Measurements from ENCODE around the gene HP1BP3.
"Not testable (repeated sequence)": the region's sequence is repeated elsewhere in the genome, so short reads cannot be mapped to it uniquely, and the experiment has no call there.

Gene HP1BP3

DNA sequence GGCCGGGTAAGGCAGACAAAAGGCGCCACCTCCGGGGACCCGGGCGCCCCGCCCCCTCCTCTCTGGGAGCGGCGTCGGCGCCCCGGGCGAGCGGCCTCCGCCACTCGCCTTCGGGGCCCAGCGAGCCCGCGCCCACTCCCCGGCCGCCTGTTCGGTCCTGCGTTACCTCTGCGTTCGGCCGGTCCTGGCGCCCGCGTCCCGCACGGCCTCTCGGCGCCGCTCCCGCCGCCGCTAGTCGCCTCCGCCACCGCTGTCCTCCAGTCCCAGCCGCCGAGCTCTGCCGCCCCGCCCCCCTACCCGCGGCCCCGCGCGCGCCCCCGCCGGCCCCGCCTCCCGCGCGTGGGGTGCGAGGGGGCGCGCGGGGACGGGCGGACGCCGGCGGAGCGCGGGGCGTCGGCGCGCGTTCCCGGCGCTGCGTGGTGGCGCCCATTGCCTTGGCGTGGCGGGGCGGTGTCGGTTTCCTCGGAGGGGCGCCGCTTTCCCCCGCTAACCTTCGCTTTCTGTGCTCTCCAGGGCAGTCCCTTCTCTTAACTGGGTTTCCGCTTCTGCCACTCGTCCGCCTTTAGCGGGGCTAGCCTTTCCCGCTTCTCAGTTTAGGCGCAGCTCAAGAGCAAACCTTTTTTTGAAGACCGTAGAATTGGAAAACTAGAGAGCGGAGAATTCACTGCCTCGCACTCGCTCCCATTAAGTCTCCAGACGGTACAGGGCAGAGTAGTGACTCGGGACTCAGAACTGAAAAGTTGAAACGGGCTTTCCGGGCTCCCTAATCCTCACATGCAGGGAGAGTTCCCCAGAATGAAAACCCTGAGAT, at the start of gene HP1BP3:
HP1BP3 (minus strand) TSS at position 279 of the 811 bp plus-strand sequence. CDS start 6,867 bp downstream, outside the sequence.
- peak; percentile 90 for DNase-seq

GRCh38 chr1:20836230-20836629, 49.1 kb upstream of the HP1BP3 start:
- DNase-seq, result no peak

DNA sequence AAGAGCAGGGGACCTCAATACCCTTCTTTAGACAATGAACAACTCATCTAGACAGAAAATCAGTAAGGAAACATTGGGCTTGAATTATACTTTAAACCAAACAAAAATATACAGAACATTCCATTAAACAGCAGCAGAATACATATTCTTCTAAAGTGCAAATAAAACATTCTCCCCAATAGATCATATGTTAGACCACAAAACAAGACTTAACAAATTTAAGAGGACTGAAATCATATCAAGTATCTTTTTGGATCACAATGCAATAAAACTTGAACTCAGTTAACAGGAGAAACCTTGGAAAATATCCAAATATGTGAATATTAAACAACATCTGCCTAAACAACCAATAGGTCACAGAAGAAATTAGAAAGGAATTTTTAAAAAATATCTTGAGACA, 47.7 kb upstream of the HP1BP3 start:
- DNase-seq, result no peak

GRCh38 chr1:20834192-20834591, 47.1 kb upstream of the HP1BP3 start:
- no peak for DNase-seq

DNA sequence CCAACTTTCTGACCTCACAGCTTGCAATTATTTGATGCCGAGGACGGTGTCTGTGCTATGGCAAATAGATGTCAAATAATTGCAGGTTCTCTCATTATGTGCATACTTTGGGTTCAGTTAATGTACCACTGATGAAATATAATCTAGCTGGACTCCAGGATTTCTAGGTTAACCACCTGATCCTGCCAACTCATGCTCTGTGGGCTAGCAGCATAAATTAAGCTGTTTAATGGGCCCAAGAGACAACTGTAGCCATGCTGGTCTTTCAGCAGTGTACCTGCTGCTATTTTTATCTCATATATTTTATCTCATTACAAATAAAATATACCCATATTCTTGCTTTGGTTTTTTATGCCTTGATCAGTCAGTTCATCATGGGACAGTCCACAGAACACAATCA, 43.3 kb upstream of the HP1BP3 start:
- DNase-seq, result no peak

- no peak for DNase-seq
These were observed 42.8 kb upstream of the HP1BP3 start for GRCh38 chr1:20829946-20830345.

DNA sequence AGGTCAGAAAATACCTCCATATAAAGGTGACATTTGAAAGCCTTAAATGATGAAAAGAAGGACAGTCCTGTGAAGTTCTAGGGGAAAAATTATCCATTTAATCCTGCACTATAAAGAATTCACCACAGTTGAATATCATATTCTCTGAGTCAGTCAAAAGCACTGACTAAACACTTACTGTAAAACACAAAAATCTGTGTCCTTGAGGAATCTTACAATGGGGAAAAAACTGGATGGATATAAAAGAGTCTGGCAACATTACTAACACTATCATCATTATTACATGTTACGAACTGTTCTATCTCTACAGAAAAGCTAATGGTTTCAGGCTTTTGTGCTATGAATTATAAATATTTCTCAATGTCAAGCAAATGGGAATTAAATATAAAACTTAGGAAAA, 42.4 kb upstream of the HP1BP3 start:
- no peak for DNase-seq

DNA sequence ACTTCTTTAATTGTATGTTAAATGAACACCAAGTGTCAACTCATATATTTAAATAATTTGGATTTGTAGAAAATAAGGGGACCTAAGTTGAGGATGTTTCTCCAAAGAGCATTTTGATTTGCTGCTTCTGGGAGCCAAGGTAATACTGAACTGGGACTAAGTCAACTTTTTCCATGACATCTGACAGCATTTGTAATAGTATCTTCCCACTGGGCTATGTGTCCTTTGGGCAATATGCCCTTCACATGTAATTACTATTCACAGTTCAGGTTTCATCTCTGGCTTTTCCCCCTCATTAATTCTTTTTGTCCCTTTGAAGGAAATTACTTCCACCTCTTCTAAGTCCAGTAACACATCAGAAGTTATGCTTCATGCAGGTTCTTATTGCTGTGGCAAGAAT, 36.7 kb upstream of the HP1BP3 start:
- no peak for DNase-seq

DNA sequence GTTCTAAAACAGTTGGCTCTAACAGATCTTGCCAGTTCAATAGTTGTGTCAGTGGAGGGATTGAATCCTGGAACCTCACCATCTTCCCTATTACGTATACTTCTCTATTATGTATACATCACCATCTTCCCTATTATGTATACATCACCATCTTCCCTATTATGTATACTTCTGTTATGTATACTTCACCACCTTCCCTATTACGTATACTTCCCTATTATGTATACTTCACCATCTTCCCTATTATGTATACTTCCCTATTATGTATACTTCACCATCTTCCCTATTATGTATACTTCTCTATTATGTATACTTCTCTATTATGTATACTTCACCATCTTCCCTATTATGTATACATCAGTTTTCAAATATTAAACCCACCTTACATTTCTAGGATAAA, 34.4 kb upstream of the HP1BP3 start:
- no peak for DNase-seq

- DNase-seq, result no peak
These were observed 32.7 kb upstream of the HP1BP3 start for GRCh38 chr1:20819818-20820217.

DNA sequence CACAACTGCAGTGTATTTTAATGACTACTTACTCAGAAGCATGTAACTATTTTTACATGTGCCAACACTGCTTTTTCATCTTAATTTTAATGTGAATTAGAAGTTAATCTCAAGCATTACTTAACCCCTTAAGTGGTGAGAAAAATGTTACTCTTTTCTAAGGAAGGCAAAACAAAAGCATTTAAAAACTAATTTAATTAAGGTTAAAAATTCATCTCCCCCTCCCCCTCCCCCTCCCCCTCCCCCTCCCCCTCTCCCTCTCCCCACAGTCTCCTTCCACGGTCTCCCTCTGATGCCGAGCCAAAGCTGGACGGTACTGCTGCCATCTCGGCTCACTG, 27.4 kb upstream of the HP1BP3 start:
- no peak for DNase-seq

DNA sequence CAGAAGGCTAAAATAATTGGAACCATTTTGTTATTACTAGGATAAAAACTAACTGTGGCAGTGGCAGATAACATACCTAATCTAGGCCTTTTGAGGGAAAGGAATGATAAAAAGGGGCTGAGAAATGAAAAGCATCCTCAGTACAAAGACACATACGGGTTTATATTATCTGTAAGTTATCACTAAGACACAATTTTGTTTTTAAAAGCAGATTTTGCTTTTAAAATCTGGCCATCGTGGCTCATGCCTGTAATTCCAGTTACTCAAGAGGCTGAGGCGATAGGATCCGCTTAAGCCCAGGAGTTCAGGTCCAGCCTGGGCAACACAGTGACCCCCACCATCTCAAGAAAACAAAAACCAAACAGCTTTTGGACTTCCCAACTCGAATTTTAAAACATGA, 24.8 kb upstream of the HP1BP3 start:
- DNase-seq, result no peak

DNA sequence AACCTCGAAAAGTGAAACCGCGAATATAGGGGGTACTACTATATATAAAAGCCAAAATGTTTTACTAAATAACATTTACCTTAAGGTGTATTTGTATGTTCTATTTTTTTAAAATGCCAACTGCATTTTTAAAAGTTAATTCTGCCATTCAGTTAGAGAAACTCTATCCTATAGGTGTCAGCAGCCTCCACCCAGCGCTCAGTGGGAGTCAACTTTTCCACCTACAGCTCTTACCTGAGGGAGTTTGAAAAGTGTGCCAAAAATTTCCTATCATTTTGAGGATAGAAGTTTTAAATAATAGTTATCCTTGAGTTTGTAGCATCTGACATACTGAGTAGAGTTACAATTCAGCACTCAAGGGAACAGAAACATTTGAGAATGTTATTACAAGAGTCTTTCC, 6.1 kb upstream of the HP1BP3 start:
- DNase-seq, result no peak

DNA sequence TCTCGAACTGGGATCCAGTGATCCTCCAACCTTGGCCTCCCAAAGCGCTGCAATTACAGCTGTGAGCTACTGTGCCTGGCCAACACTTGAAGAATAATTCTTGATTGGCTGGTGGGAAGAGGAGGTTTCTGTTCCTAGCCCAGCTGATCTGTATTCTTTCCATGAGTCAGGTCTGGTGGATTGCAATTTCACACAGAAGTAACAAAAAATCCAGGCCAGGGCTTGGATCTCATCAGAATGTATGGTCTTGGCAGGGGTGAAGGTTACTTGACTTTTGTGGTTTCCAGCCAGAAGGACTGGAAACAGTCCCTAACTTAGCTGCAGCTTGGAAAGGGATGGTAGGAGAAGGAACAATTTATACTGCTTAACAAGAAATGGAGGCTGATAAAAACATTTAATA, 5.1 kb upstream of the HP1BP3 start:
- DNase-seq, result no peak

GRCh38 chr1:20790785-20791184, 3.7 kb upstream of the HP1BP3 start:
- no peak for DNase-seq

DNA sequence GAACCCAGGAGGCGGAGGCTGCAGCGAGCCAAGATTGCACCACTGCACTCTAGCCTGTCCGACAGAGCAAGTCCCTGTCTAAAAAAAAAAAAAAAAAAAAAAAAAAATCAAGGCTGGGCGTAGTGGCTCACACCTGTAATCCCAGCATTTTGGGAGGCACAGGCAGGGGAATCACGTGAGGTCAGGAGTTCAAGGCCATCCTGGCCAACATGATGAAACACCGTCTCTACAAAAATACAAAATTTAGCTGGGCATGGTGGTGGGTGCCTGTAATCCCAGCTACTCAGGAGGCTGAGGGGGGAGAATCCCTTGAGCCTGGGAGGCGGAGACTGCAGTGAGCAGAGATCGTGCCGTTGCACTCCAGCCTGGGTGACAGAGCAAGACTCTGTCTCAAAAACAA, 2.5 kb upstream of the HP1BP3 start:
- not testable (repeated sequence) for DNase-seq

GRCh38 chr1:20787840-20788795, 1.0 kb upstream of the HP1BP3 start:
- peak; percentile 7 for DNase-seq

DNA sequence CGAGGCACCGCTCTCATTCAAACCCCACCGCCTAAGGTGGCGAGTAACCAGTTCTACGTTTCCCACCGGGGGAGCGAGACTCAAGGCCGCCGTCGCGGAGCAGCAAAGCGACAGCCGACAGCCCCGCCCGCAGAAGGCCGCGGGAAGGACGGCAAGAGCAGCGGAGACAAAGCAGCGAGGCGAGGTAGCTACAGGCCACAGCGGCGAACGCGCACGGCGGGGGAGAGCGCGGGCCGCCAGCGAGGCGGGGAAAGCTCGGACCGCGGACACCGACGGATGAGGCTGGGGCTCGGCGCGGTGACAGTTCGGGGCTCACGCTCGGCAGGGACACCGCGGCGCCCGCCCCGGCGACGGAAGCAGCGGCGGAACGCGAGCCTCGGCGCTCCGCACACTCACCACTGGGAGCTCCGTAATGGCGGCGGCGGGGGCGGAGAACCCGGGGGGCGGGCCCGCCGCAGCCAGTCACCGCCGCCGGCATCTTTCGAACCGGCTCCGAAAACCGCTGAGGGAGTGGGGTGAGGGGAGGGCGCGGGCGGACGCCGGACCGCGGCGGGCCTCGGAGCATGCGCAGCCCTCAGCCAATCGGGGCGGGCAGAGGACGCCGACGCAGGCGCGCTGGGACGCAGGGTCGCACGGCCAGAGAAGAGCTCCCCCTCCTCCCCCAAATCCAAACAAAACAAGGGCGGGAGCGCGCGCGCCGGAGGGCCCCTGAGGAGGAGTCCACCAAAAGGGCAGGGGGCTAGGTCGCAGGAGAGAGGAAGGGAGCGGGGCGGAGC, 666 bp downstream of the HP1BP3 start:
- peak; percentile 96 for DNase-seq

GRCh38 chr1:20785907-20786252, 1.2 kb downstream of the HP1BP3 start:
- no peak for DNase-seq

- DNase-seq, result no peak
These were observed 11.4 kb downstream of the HP1BP3 start for GRCh38 chr1:20775700-20776099.

- DNase-seq, result no peak
These were observed 15.3 kb downstream of the HP1BP3 start for GRCh38 chr1:20771780-20772179.

GRCh38 chr1:20770314-20771087, 16.6 kb downstream of the HP1BP3 start:
- DNase-seq, result no peak

DNA sequence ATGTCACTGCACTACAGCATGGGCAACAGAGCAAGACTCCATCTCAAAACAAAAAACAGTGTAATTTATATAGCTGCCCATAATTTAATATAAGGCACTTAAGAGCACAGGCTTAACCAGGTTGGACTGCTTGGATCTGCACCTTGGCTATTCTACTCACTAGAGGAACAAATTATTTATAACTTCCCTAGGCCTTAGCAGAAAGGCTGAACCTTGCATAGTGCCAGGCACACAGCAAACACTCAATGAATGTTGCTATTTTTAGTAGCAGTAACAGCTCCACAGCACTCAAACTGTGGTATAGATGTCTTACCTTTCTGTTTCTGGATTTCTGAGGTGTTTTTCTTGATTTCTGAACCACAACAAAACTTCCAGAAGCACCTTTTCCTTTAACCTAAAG, 19.8 kb downstream of the HP1BP3 start:
- DNase-seq, result no peak

All from CD4-positive, alpha-beta T cell treated with Interleukin-17A for 1 hour (primary cell).